Measurements from ENCODE around the gene SOCS1.

- TF ChIP-seq CTCF (IDR thresholded peaks at IDR 0.05) (no peak), ZFX (IDR thresholded peaks at IDR 0.05; ENCODE audit: borderline replicate concordance) (no peak)
Observed at GRCh38 chr16:11245988-11246387, 10.0 kb downstream of the SOCS1 start.
